Measurements from ENCODE around the gene GPRASP1. TPM values are rescaled to one million over a fixed set of nuclear protein-coding genes. Genes with fewer than 3 reads are reported as not detected.
A peak's percentile ranks its signal among the peaks of the same experiment; 100 is the strongest.
"Not testable (repeated sequence)": the region's sequence is repeated elsewhere in the genome, so short reads cannot be mapped to it uniquely, and the experiment has no call there.

GPRASP1 gene
- total and polyA plus RNA-seq, 4 donors, result 0.74 to 18.1 (median 2.8) TPM

GRCh38 chrX:102658556-102658955 lies 7.3 kb downstream of the GPRASP1 start:
- no peak for TF ChIP-seq CTCF (IDR thresholded peaks at IDR 0.05; ENCODE audit: control extremely low read depth, extremely low read depth)
- peak in 2 of 3 donors; percentile 3 to 19 for DNase-seq
- ATAC-seq (ENCODE audit: insufficient read depth, low FRiP score), result no peak
- Histone ChIP-seq H3K4me3 (no peak overlapping the region), H3K36me3 (ENCODE audit: control insufficient read depth in 4 of 4, insufficient read depth in 4 of 4, low read length in 4 of 4) (no peaks in the 10 kb centered on the region), H3K9ac (ENCODE audit: insufficient read depth in 1 of 2, low read length in 2 of 2) (no peak overlapping the region), H3K27me3 (ENCODE audit: control insufficient read depth in 3 of 3, insufficient read depth in 3 of 3, low read length in 2 of 3) (peaks cover 0 to 2% (median 0%) of the 10 kb centered on the region in 3 donors), H3K9me3 (ENCODE audit: control insufficient read depth in 4 of 4, insufficient read depth in 3 of 4, low read length in 3 of 4) (no peaks in the 10 kb centered on the region), H3K27ac (ENCODE audit: low read depth in 1 of 2, low read length in 1 of 2) (no peak overlapping the region), H3K4me1 (ENCODE audit: control insufficient read depth in 5 of 5, insufficient read depth in 5 of 5, low read length in 5 of 5) (peaks cover 0 to 5% (median 0%) of the 10 kb centered on the region in 5 donors)
- WGBS, 2 donors, result 58 to 79% methylated on average over 2 of the region's 2 CpGs

- peak; percentile 84 for ATAC-seq (ENCODE audit: insufficient read depth, low FRiP score)
- H3K4me3 ChIP-seq, result peak overlapping the region; percentile 27
- H3K27me3 ChIP-seq (ENCODE audit: control insufficient read depth in 3 of 3, insufficient read depth in 3 of 3, low read length in 2 of 3), result peaks cover 0 to 2% (median 0%) of the 10 kb centered on the region in 3 donors
- peak; percentile 86 to 90 (median 88) for DNase-seq
- H3K36me3 ChIP-seq (ENCODE audit: control insufficient read depth in 4 of 4, insufficient read depth in 4 of 4, low read length in 4 of 4), result no peaks in the 10 kb centered on the region
- H3K27ac ChIP-seq (ENCODE audit: low read depth in 1 of 2, low read length in 1 of 2), result peak overlapping the region; percentile 30 to 68
- 9 to 26% methylated on average over 26 to 27 of the region's 27 CpGs for WGBS, 2 donors
- peaks cover 0 to 3% (median 0%) of the 10 kb centered on the region in 4 donors for H3K9me3 ChIP-seq (ENCODE audit: control insufficient read depth in 4 of 4, insufficient read depth in 3 of 4, low read length in 3 of 4)
- peak overlapping the region; percentile 47 to 85 for H3K9ac ChIP-seq (ENCODE audit: insufficient read depth in 1 of 2, low read length in 2 of 2)
- no peak for TF ChIP-seq CTCF (IDR thresholded peaks at IDR 0.05; ENCODE audit: control extremely low read depth, extremely low read depth)
- peaks cover 0 to 5% (median 0%) of the 10 kb centered on the region in 5 donors for H3K4me1 ChIP-seq (ENCODE audit: control insufficient read depth in 5 of 5, insufficient read depth in 5 of 5, low read length in 5 of 5)
These were observed 8.8 kb downstream of the GPRASP1 start for GRCh38 chrX:102659790-102660757.

- 93 to 96% methylated on average over 4 of the region's 4 CpGs for WGBS, 2 donors
- DNase-seq; ATAC-seq (ENCODE audit: insufficient read depth, low FRiP score); H3K27me3 ChIP-seq (ENCODE audit: control insufficient read depth in 3 of 3, insufficient read depth in 3 of 3, low read length in 2 of 3); H3K36me3 ChIP-seq (ENCODE audit: control insufficient read depth in 4 of 4, insufficient read depth in 4 of 4, low read length in 4 of 4); H3K4me3 ChIP-seq; H3K4me1 ChIP-seq (ENCODE audit: control insufficient read depth in 5 of 5, insufficient read depth in 5 of 5, low read length in 5 of 5); H3K9me3 ChIP-seq (ENCODE audit: control insufficient read depth in 4 of 4, insufficient read depth in 3 of 4, low read length in 3 of 4); H3K9ac ChIP-seq (ENCODE audit: insufficient read depth in 1 of 2, low read length in 2 of 2); H3K27ac ChIP-seq (ENCODE audit: low read depth in 1 of 2, low read length in 1 of 2): not testable (repeated sequence)
These were observed 12.5 kb downstream of the GPRASP1 start for GRCh38 chrX:102663820-102664219.

- not testable (repeated sequence) for H3K27ac ChIP-seq (ENCODE audit: low read depth in 1 of 2, low read length in 1 of 2); H3K9ac ChIP-seq (ENCODE audit: insufficient read depth in 1 of 2, low read length in 2 of 2); H3K27me3 ChIP-seq (ENCODE audit: control insufficient read depth in 3 of 3, insufficient read depth in 3 of 3, low read length in 2 of 3); ATAC-seq (ENCODE audit: insufficient read depth, low FRiP score); H3K9me3 ChIP-seq (ENCODE audit: control insufficient read depth in 4 of 4, insufficient read depth in 3 of 4, low read length in 3 of 4); H3K4me1 ChIP-seq (ENCODE audit: control insufficient read depth in 5 of 5, insufficient read depth in 5 of 5, low read length in 5 of 5); DNase-seq; H3K4me3 ChIP-seq; H3K36me3 ChIP-seq (ENCODE audit: control insufficient read depth in 4 of 4, insufficient read depth in 4 of 4, low read length in 4 of 4)
- WGBS, 2 donors, result 85 to 94% methylated on average over 1 of the region's 1 CpG
These were observed 15.8 kb downstream of the GPRASP1 start for GRCh38 chrX:102667034-102667433.

Measured in lung (tissue), 12 donors.